ENCODE results near the gene LMBR1.

Gene LMBR1

DNA sequence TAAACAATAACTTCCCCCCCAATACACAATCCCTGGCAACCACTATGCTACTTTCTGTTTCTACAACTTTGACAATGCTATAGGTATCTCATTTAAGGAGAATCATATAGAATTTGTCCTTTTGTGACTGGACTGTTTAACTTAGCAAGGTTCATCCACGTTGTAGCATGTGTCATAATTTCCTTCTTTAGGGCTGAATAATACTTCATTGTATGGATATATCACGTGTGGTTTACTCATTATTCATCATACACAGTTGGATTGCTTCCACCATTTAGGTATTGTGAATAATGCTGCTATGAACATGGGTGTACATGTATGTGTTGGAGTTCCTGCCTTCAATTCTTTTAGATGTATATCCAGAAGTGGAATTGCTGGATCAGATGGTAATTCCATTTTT, 111.0 kb downstream of the LMBR1 start:
- no peaks in the 10 kb centered on the region for H3K27me3 ChIP-seq (ENCODE audit: low read length)
- no peaks in the 10 kb centered on the region for H4K20me1 ChIP-seq (ENCODE audit: low read depth, low read length)
- H3K9ac ChIP-seq (ENCODE audit: low read length): no peak overlapping the region
- peaks cover 4% of the 10 kb centered on the region; the same call in 1 of the 2 replicates for H3F3A ChIP-seq (ENCODE audit: insufficient read depth)
- H3K9me3 ChIP-seq (ENCODE audit: insufficient read depth, low read length): no peaks in the 10 kb centered on the region
- no peak overlapping the region for H3K27ac ChIP-seq (ENCODE audit: low read depth, low read length)
- no peaks in the 10 kb centered on the region for H3K9me2 ChIP-seq (replicated peaks; ENCODE audit: insufficient read depth, low read length)
- TF ChIP-seq, protein P1, sequence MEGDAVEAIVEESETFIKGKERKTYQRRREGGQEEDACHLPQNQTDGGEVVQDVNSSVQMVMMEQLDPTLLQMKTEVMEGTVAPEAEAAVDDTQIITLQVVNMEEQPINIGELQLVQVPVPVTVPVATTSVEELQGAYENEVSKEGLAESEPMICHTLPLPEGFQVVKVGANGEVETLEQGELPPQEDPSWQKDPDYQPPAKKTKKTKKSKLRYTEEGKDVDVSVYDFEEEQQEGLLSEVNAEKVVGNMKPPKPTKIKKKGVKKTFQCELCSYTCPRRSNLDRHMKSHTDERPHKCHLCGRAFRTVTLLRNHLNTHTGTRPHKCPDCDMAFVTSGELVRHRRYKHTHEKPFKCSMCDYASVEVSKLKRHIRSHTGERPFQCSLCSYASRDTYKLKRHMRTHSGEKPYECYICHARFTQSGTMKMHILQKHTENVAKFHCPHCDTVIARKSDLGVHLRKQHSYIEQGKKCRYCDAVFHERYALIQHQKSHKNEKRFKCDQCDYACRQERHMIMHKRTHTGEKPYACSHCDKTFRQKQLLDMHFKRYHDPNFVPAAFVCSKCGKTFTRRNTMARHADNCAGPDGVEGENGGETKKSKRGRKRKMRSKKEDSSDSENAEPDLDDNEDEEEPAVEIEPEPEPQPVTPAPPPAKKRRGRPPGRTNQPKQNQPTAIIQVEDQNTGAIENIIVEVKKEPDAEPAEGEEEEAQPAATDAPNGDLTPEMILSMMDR (IDR thresholded peaks at IDR 0.05; ENCODE audit: insufficient read depth, low read length, poor library complexity, severe bottlenecking): no peak
- no peak for TF ChIP-seq EZH2phosphoT487 (conservative IDR thresholded peaks at IDR 0.05; ENCODE audit: low read length)
- H3K36me3 ChIP-seq (ENCODE audit: low read length): no peaks in the 10 kb centered on the region
- H3K79me2 ChIP-seq (ENCODE audit: insufficient read depth, low read length): no peaks in the 10 kb centered on the region
- H2AFZ ChIP-seq (ENCODE audit: low read depth, low read length, severe bottlenecking): no peak overlapping the region
- no peak overlapping the region for H3K4me3 ChIP-seq (ENCODE audit: insufficient read depth, low read length, poor library complexity, severe bottlenecking)
- H3K4me2 ChIP-seq (ENCODE audit: low read depth, low read length, poor library complexity, severe bottlenecking): no peak overlapping the region

DNA sequence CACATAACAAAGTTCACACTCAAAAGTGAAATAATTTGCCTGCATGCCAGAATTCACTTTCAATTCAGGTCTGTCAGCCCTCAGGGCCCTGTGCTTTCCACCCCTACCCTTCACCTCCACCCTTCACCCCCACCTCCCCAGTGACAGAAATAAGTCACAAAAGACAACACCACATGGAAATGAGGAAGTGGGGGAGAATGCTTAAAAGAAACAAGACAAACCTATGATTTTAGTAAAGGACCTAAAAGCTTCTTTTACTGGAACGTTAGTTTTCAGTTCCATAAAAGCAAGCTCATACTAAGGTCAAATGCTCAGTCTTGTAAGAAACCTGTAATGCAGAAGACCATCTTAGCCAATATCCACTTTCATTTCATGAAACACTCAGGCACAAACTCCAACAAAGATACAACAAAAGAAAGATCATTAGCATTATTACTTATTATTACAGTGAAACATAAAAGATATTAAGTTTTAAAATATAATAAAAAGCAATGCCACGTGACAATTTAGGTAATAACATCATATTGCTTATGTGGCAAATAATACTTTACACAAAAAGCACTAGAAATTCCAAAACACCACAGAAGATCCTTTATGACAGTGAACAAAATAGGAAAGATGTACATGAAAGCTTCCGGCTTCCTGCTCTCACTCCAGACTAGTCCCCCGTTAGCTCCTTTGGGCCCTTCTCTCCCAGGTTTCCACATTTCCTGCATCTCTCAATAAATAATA, 112.1 kb downstream of the LMBR1 start:
- H3K27ac ChIP-seq (ENCODE audit: low read depth, low read length): peak overlapping the region; percentile 41
- no peaks in the 10 kb centered on the region for H4K20me1 ChIP-seq (ENCODE audit: low read depth, low read length)
- H3K79me2 ChIP-seq (ENCODE audit: insufficient read depth, low read length): no peaks in the 10 kb centered on the region
- H3K4me2 ChIP-seq (ENCODE audit: low read depth, low read length, poor library complexity, severe bottlenecking): peak overlapping the region; percentile 32
- no peaks in the 10 kb centered on the region for H3K9me3 ChIP-seq (ENCODE audit: insufficient read depth, low read length)
- peaks cover 4% of the 10 kb centered on the region; the same call in 1 of the 2 replicates for H3F3A ChIP-seq (ENCODE audit: insufficient read depth)
- no peak overlapping the region for H3K4me3 ChIP-seq (ENCODE audit: insufficient read depth, low read length, poor library complexity, severe bottlenecking)
- H3K27me3 ChIP-seq (ENCODE audit: low read length): no peaks in the 10 kb centered on the region
- H3K9me2 ChIP-seq (replicated peaks; ENCODE audit: insufficient read depth, low read length): no peaks in the 10 kb centered on the region
- no peak overlapping the region; the same call in 1 of the 2 replicates for H3K9ac ChIP-seq (ENCODE audit: low read length)
- no peak overlapping the region for H2AFZ ChIP-seq (ENCODE audit: low read depth, low read length, severe bottlenecking)
- no peaks in the 10 kb centered on the region for H3K36me3 ChIP-seq (ENCODE audit: low read length)
- TF ChIP-seq EZH2phosphoT487 (conservative IDR thresholded peaks at IDR 0.05; ENCODE audit: low read length): no peak

DNA sequence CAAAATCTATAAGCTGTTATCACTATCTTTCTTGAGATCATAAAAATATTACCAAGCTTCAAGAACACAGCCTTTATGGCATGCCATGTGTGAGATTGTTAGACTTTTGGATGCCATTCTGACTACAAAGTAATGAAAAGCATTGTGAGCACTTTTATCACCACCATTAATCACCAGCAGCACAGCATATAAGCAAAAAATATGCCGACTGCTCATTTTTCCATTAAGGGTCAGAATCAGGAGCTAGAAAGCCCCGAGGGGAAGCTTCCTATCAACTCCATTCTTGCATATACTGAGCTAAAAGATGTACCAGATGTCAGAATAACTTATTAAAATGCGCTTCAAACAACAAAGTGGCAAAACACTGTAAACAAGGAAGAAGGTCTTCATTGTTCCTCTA, 114.3 kb downstream of the LMBR1 start:
- TF ChIP-seq EZH2phosphoT487 (conservative IDR thresholded peaks at IDR 0.05; ENCODE audit: low read length): no peak
- TF ChIP-seq, protein P1 (IDR thresholded peaks at IDR 0.05; ENCODE audit: insufficient read depth, low read length, poor library complexity, severe bottlenecking): no peak
- no peaks in the 10 kb centered on the region for H4K20me1 ChIP-seq (ENCODE audit: low read depth, low read length)
- H3K4me2 ChIP-seq (ENCODE audit: low read depth, low read length, poor library complexity, severe bottlenecking): no peak overlapping the region
- H3K9me3 ChIP-seq (ENCODE audit: insufficient read depth, low read length): no peaks in the 10 kb centered on the region
- H3K36me3 ChIP-seq (ENCODE audit: low read length): no peaks in the 10 kb centered on the region
- H2AFZ ChIP-seq (ENCODE audit: low read depth, low read length, severe bottlenecking): no peak overlapping the region
- H3K9me2 ChIP-seq (replicated peaks; ENCODE audit: insufficient read depth, low read length): no peaks in the 10 kb centered on the region
- H3K79me2 ChIP-seq (ENCODE audit: insufficient read depth, low read length): no peaks in the 10 kb centered on the region
- no peak overlapping the region for H3K4me3 ChIP-seq (ENCODE audit: insufficient read depth, low read length, poor library complexity, severe bottlenecking)
- no peak overlapping the region for H3K27ac ChIP-seq (ENCODE audit: low read depth, low read length)
- no peak overlapping the region for H3K9ac ChIP-seq (ENCODE audit: low read length)
- peaks cover 4% of the 10 kb centered on the region; the same call in 1 of the 2 replicates for H3F3A ChIP-seq (ENCODE audit: insufficient read depth)
- no peaks in the 10 kb centered on the region for H3K27me3 ChIP-seq (ENCODE audit: low read length)

DNA sequence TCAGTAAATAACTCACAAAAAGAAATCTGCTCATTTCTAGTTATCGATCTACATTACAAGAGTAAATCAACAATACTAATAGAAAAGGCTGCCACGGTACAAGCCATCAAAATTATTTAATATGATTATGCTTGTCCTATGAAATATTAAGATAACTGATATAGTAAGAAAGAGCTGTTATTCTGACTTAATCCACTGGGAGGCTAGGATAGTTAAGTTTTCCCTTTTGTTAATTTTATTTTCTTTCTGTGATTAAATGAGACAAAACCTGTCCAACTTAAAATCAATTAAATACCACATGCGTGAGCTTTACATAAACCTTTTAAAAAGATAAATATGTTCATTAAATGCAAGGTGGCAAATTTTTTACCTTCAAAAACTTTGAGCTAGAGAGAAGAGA, 114.8 kb downstream of the LMBR1 start:
- Histone ChIP-seq H3K9ac (ENCODE audit: low read length) (no peak overlapping the region), H3K79me2 (ENCODE audit: insufficient read depth, low read length) (no peaks in the 10 kb centered on the region), H3F3A (ENCODE audit: insufficient read depth) (peaks cover 4% of the 10 kb centered on the region; the same call in 1 of the 2 replicates), H3K4me2 (ENCODE audit: low read depth, low read length, poor library complexity, severe bottlenecking) (no peak overlapping the region), H4K20me1 (ENCODE audit: low read depth, low read length) (no peaks in the 10 kb centered on the region), H3K4me3 (ENCODE audit: insufficient read depth, low read length, poor library complexity, severe bottlenecking) (no peak overlapping the region), H3K9me2 (replicated peaks; ENCODE audit: insufficient read depth, low read length) (no peaks in the 10 kb centered on the region), H3K27ac (ENCODE audit: low read depth, low read length) (no peak overlapping the region), H3K9me3 (ENCODE audit: insufficient read depth, low read length) (no peaks in the 10 kb centered on the region), H2AFZ (ENCODE audit: low read depth, low read length, severe bottlenecking) (no peak overlapping the region), H3K27me3 (ENCODE audit: low read length) (no peaks in the 10 kb centered on the region), H3K36me3 (ENCODE audit: low read length) (no peaks in the 10 kb centered on the region)
- TF ChIP-seq, protein P1 (IDR thresholded peaks at IDR 0.05; ENCODE audit: insufficient read depth, low read length, poor library complexity, severe bottlenecking): no peak
- no peak for TF ChIP-seq EZH2phosphoT487 (conservative IDR thresholded peaks at IDR 0.05; ENCODE audit: low read length)
